OCI-LY7 (cell line): ENCODE data around the gene DAW1. TPM values are rescaled to one million over a fixed set of nuclear protein-coding genes. Genes with fewer than 3 reads are reported as not detected.

Experiments
- BruUV-seq: library from RNA; stranded (reverse); fragments of 400-500 nt; replicated peaks from 2 replicates; lab custom pipeline; 2021; lab: Mats Ljungman, UMichigan
- CTCF ChIA-PET: fragments of 300-600 bp; sonication (Branson Sonifier 250); formaldehyde crosslinking; loops from one replicate; lab custom pipeline; 2022; ENCODE audit warnings: antibody characterized with exemption; ENCODE audit not compliant: unreplicated experiment; lab: Charles Lee
- POLR2A ChIA-PET: fragments of 300-600 bp; sonication (Branson Sonifier 250); formaldehyde crosslinking; loops from one replicate; lab custom pipeline; 2022; ENCODE audit warnings: antibody characterized with exemption; lab: Charles Lee
- DNase-seq: peaks from one replicate; pipeline ENCODE4 v3.0.0-alpha.2; 2015; ENCODE audit warnings: low spot score
- H2AFZ ChIP-seq: fragments of 200-600 bp; sonication (generic), shearing (Covaris generic); 2 replicates; pipeline ENCODE4 v1.6.1; 2014; ENCODE audit warnings: mild to moderate bottlenecking, antibody characterized with exemption, low read length, moderate library complexity
- H3K27ac ChIP-seq: fragments of 200-600 bp; sonication (generic); 2 replicates; pipeline ENCODE4 v1.5.1; 2014; ENCODE audit warnings: mixed run types, low read depth, mild to moderate bottlenecking, moderate library complexity, low read length, inconsistent platforms; ENCODE audit not compliant: poor library complexity, severe bottlenecking
- H3K36me3 ChIP-seq: fragments of 200-600 bp; sonication (generic); 2 replicates; pipeline ENCODE4 v1.6.1; 2014; ENCODE audit warnings: mild to moderate bottlenecking, antibody characterized with exemption, low read length, moderate library complexity, mixed read lengths; ENCODE audit not compliant: insufficient read depth
- H3K4me1 ChIP-seq: fragments of 200-600 bp; sonication (generic); 2 replicates; pipeline ENCODE4 v1.5.1; 2014; ENCODE audit warnings: mild to moderate bottlenecking, low read length; ENCODE audit not compliant: insufficient read depth, poor library complexity, severe bottlenecking
- H3K4me2 ChIP-seq: fragments of 200-600 bp; sonication (generic); 2 replicates; pipeline ENCODE4 v1.6.1; 2014; ENCODE audit warnings: mild to moderate bottlenecking, low read length
- H3K4me3 ChIP-seq: fragments of 200-600 bp; sonication (generic); 2 replicates; pipeline ENCODE4 v1.5.1; 2014; ENCODE audit warnings: mild to moderate bottlenecking, low read depth, low read length; ENCODE audit not compliant: poor library complexity, severe bottlenecking
- H3K79me2 ChIP-seq: fragments of 200-600 bp; sonication (generic); 2 replicates; pipeline ENCODE4 v1.6.1; 2016; ENCODE audit warnings: low read depth, mild to moderate bottlenecking, low read length, moderate library complexity, mixed read lengths; ENCODE audit not compliant: insufficient read depth
- H3K9me2 ChIP-seq: fragments of 200-600 bp; sonication (generic); 2 replicates; pipeline ENCODE4 v1.6.1; 2016; ENCODE audit warnings: mild to moderate bottlenecking, low read length, mixed read lengths; ENCODE audit not compliant: insufficient read depth
- H3K9me3 ChIP-seq: fragments of 200-600 bp; sonication (generic); 2 replicates; pipeline ENCODE4 v1.6.1; 2014; ENCODE audit warnings: mild to moderate bottlenecking, mixed run types, low read length, mixed read lengths
- H4K20me1 ChIP-seq: fragments of 200-600 bp; sonication (generic); 2 replicates; pipeline ENCODE4 v1.6.1; 2014; ENCODE audit warnings: mild to moderate bottlenecking, antibody characterized with exemption, low read length, moderate library complexity, mixed read lengths; ENCODE audit not compliant: insufficient read depth
- CTCF ChIP-seq: fragments of 200-600 bp; sonication (generic); conservative IDR thresholded peaks from 2 replicates; pipeline ENCODE4 v1.5.1; 2014; ENCODE audit warnings: mild to moderate bottlenecking, antibody characterized with exemption, low read length, moderate library complexity, mixed read lengths
- EZH2phosphoT487 ChIP-seq: fragments of 200-600 bp; sonication (generic); IDR thresholded peaks from 2 replicates; pipeline ENCODE4 v1.6.1; 2018; ENCODE audit warnings: low read depth, borderline replicate concordance, mild to moderate bottlenecking, mixed run types, antibody characterized with exemption, low read length, moderate library complexity, mixed read lengths
- intact Hi-C: fragments of 100-400 bp; cut with micrococcal nuclease; formaldehyde crosslinking; loops from one replicate; pipeline ENCODE4 v1.10.0; 2022; ENCODE audit not compliant: unreplicated experiment
- total RNA-seq, 2 experiments: library from RNA; depleted of rRNA in 1 of 2; stranded (reverse); fragments of >200 nt in 1 of 2; shearing (Covaris generic) in 1 of 2; gene quantifications; 2 replicates each; pipeline ENCODE4 v1.2.3, GENCODE V29; 2014 to 2022

The DAW1 gene
- total RNA-seq, 2 experiments from 2014 or later = not detected

DNA sequence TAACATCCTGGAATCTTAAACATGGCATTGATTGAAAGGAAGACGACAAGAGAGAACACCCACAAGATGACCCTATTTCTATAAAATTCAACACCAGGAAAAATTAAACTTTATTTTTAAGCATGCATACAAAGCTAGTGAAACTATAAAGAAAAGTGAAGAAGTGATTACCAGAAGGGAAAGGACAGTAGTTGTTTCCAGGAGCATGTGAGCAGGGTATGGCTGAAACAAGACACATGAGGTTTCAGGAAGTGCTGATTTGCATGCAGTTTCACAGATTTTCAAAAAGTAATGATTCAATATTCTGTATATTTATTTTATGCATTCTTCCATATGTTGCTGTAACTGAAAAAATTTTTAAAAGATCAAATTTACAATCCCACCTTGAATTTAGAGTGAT is 24.6 kb upstream of the DAW1 start:
- no peak for TF ChIP-seq CTCF
- no peak for TF ChIP-seq EZH2phosphoT487
- Histone ChIP-seq H3K9me3 (no peaks in the 10 kb centered on the region), H3K9me2 (no peaks in the 10 kb centered on the region; the same call in 1 of the 2 replicates), H3K79me2 (no peaks in the 10 kb centered on the region), H2AFZ (no peak overlapping the region), H4K20me1 (no peaks in the 10 kb centered on the region), H3K27ac (no peak overlapping the region), H3K4me3 (no peak overlapping the region), H3K4me2 (no peak overlapping the region), H3K36me3 (no peaks in the 10 kb centered on the region), H3K4me1 (no peaks in the 10 kb centered on the region)
- DNase-seq = no peak
- no TSS peak for BruUV-seq
- ChIA-PET POLR2A (no interaction called here), CTCF (no interaction called here)
- intact Hi-C loops = no loop called here

- no peaks in the 10 kb centered on the region for H3K4me1 ChIP-seq
- no peaks in the 10 kb centered on the region for H3K79me2 ChIP-seq
- no peak overlapping the region for H3K27ac ChIP-seq
- no peaks in the 10 kb centered on the region; the same call in 1 of the 2 replicates for H3K9me2 ChIP-seq
- no peaks in the 10 kb centered on the region for H3K36me3 ChIP-seq
- intact Hi-C loops = no loop called here
- no peak for DNase-seq
- no peak overlapping the region for H3K4me3 ChIP-seq
- BruUV-seq = no TSS peak
- H3K4me2 ChIP-seq = no peak overlapping the region
- no peaks in the 10 kb centered on the region for H4K20me1 ChIP-seq
- H3K9me3 ChIP-seq = no peaks in the 10 kb centered on the region
- TF ChIP-seq EZH2phosphoT487 = no peak
- no peak for TF ChIP-seq CTCF
- ChIA-PET CTCF (no interaction called here), POLR2A (no interaction called here)
- no peak overlapping the region for H2AFZ ChIP-seq
Observed at GRCh38 chr2:227848146-227848545, 23.3 kb upstream of the DAW1 start.

DNA sequence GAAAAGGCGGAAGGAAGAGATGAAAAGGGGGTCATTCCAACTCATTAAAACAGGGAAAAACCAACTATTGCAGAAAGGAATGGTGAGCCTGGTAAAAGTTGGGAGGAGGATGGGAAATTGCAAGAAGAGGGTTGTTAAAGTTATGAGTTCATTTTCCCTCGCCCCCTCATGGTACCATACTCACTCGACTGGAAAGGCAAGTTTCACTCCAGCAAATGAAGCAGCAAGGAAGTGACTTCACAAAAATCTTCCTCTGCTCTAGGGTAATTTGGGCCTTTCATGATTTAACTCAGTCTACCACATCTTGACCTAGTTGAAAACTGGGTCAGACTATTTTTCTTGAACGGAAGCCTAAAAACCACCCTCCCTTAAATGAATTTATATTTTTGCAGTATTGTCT is 22.8 kb upstream of the DAW1 start:
- Histone ChIP-seq H3K36me3 (no peaks in the 10 kb centered on the region), H3K4me2 (no peak overlapping the region), H3K9me2 (no peaks in the 10 kb centered on the region; the same call in 1 of the 2 replicates), H4K20me1 (no peaks in the 10 kb centered on the region), H3K4me3 (no peak overlapping the region), H3K9me3 (no peaks in the 10 kb centered on the region), H3K27ac (no peak overlapping the region), H2AFZ (no peak overlapping the region), H3K79me2 (no peaks in the 10 kb centered on the region), H3K4me1 (no peaks in the 10 kb centered on the region)
- intact Hi-C loops = no loop called here
- no TSS peak for BruUV-seq
- POLR2A ChIA-PET = no interaction called here
- CTCF ChIA-PET = no interaction called here
- no peak for DNase-seq
- no peak for TF ChIP-seq CTCF
- TF ChIP-seq EZH2phosphoT487 = no peak
